GM19043 (cell line): ENCODE measurements around the gene NELFB.

Experiments
- ATAC-seq: cut with Tn5 transposase; IDR thresholded peaks from one replicate; pipeline ENCODE4 v1.9.1; 2021; ENCODE audit warnings: low read depth; ENCODE audit not compliant: unreplicated experiment

The NELFB gene

DNA sequence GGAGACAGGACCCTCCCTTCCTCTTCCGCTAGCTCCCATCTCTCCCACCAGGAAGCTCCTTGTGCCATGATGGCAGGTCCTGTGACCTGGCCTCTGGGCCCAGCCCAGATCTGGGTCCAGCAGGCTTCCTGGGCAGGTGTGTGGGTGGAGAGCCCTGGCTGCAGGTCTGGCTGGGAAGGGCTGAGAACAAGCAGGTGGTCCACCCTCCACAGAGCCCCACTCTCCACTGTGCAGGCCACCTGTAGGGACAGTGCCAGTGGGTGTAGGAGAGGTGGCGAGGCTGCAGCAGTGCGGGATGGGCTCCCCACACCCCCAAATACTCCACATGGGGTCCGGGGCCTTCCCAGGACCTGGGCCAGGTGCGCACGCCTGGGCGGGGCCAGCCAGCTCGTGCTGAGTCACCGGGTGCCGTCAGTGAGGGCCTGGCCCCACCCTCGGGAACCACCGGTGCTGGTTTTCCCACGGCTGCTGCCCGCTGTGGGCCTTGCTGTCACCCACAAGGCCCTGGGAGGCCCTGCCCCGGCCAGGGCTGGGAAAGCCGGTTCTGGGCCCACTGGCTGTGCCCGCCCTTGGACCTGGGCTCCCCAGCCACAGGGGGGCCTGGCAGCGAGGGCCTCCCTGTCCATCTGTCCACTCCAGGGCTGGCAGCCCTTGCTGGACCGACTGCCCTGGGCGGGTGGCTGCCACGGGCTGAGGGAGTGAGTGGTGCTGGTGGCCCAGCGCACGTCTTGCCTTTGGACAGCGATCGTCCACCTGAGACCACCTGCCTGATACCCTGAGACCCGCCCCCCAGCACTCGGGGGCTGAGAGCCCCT lies 56.3 kb downstream of the NELFB start:
- no peak for ATAC-seq

DNA sequence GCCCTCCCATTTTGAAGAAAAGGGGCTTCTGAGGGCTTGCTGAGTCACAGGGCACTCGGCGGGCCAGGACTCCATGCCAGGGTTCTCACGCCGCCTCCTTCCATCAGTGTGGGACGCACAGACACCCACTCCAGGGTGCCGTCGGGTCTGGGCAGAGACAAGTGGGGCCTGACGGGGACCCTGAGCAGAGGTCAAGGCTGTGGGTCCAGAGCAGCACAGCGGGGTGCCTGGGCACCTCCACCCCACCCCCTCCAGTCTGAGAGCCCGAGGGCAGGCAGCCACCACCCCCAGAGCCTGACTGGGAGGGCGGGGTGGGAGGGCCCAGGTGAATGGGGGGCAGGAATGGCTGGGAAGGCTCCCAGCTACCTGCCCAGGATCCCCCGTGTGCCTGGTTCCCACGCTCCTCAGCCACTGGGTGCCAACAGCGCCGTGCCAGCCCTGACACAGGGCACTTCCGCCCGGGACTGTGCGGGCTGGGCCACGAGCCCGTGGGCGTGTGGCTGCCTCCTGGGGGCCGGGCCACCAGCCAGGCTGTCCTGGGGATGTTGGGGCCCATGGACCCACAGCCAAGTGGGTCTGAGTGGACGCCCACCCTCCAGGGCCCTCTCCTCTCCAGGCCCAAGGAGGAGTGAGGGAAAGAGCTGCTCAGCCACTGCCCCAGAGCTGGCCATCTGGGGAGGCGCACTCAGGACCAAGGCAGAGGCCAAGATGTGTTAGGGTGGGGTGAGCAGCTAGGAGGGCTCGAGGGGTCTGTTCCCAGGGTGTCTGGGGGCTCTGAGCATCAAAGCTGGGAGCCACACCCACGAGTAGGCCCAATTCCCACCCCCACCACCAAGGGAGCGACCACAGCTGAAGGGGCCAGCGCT lies 57.1 kb downstream of the NELFB start:
- ATAC-seq: no peak

DNA sequence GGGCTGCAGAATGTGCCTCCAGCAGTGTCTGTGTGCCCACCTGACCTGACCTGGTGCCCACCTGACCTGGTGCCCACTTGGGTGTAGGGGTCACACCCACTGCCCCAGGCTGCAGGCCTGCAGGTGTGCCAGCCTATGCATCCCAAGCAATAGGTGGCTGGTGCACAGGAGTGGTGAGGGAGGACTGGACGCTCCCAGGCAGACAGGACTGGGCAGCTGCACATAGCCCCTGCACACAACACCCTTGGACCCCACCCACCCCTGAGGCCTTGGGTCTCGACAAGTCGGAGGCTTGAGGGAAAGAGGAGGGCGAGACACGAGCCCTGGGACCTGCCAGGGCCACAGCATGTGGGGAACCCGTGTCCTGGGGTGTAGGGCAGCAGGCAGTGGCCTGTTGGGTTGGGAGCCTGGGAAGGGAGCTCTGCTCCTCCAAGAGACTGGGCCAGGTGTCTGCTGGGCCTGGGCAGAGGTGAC lies 57.8 kb downstream of the NELFB start:
- no peak for ATAC-seq

DNA sequence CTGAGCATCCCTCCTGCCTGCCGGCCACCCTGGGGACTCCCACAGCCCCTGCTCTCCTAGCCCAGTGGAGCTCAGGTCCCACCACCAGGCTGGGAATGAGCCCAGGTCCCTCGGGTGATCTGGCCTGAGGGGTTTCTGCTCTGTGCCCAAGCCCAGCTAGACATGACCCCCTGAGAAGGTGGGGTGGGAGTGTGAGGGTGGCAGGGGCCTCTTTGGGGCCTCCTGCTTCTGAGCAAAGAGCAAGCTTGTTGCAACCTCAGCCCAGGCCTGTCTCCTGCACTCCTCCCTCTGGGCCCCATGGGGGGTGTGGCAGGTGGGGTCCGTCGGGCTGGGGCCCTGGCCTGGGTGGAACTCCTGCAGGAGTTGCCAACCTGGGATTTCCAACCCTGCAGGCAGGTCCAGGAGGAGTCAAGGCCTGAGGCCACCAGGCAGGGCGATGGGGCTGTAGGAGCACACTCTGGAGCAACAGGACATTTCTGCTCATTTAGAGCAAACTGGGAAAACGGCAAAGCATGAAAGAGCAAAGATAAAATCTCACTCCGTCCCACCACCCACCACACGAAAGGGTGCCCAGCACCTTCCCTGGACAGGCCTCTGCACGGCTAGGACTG lies 58.3 kb downstream of the NELFB start:
- ATAC-seq: no peak

DNA sequence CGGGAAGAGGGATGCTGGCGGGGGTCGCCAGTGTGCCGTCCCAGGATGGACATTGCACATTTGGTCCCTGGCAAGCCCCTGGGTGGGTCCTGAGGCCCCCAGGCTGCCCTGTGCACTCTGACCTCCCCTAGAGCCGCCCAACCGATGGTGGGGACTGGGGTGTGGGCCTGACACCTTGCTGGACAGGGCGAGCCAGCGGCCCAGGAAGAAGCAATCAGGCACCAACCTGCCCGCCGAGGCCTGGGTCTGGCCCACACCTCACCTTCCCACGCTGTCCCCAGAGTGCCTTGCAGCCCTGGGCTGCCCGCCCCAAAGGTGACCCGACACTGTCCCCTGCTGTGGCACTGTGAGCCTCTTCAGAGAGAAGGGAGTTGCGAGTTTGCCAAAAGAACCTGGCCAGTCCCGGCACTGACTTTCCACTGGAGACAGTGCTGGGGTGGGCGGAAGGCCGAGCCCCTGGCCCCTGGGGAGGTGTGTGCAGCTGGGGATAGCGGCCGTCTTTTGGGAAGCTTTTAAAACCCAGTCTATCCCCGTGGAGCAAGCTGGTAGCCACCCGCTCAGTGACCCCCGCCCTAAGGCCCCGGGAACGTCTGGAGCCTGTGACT lies 58.9 kb downstream of the NELFB start:
- no peak for ATAC-seq

DNA sequence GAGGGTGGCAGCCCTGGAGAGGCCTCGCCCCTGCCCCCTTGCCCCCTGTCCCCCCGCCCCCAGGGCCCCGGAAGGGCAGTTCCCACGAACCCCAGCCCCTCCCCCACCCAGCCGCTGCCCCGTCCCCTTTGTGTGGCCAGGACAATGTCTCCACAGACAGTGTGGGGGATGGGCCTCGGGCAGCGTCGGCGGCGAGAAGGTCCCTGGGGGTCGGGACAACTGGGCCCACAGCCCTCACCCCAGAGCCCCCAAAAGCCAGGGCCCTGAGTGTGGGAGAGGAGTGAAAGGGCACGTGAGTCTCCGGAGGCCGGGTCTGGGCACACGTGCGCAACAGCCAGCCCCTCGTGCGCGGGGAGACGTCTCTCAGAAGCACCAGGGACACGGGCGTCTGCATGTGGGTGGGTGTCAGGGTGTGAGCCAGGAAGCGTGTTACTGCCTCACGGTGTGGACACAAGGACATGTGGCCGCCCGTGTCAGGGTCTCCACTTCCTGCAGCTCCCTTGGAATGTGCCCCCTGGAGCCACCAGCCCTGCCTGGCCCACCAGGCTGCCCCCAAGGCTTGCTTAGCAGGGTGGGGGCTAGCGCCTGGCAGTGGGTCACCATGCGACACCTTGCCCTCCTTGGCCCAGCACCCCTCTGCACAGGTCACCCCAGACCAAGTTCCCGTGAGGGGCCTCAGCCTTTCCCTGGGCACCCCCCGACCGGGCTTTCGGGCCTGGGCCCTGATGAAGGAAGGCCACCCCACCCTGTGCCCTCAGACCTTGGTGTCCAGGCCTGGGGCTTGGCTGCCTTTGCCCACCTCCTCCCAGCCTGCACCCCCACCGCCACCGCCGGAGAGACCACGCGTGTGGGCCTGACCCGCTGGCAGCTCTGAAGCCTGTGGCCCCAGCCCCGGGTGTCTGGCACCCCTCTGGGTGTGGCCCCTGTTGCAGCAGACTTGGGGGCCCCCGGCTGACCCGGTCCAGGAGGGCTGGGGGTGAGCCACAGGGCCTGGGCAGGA lies 59.7 kb downstream of the NELFB start:
- no peak for ATAC-seq

DNA sequence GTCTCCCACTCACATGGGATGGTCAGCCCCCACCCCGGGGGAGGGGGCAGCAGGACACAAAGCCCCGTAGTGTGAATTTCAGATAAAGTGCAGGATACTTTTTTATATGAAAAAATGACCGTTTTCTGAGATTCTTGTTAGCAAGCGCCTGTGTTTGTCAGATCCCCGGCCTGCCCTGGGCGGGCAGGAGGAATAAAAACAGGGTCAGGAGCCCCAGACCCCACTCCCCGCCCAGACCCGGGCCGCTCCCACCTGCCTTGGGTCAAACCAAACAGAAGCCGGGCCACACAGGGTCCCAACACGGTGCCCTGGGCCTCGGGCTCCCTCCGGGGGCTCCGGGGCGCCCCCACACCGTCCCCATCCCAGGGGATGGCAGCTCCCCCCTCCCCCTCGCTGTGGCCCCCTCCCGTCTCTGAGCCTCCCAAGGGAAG lies 60.5 kb downstream of the NELFB start:
- no peak for ATAC-seq

DNA sequence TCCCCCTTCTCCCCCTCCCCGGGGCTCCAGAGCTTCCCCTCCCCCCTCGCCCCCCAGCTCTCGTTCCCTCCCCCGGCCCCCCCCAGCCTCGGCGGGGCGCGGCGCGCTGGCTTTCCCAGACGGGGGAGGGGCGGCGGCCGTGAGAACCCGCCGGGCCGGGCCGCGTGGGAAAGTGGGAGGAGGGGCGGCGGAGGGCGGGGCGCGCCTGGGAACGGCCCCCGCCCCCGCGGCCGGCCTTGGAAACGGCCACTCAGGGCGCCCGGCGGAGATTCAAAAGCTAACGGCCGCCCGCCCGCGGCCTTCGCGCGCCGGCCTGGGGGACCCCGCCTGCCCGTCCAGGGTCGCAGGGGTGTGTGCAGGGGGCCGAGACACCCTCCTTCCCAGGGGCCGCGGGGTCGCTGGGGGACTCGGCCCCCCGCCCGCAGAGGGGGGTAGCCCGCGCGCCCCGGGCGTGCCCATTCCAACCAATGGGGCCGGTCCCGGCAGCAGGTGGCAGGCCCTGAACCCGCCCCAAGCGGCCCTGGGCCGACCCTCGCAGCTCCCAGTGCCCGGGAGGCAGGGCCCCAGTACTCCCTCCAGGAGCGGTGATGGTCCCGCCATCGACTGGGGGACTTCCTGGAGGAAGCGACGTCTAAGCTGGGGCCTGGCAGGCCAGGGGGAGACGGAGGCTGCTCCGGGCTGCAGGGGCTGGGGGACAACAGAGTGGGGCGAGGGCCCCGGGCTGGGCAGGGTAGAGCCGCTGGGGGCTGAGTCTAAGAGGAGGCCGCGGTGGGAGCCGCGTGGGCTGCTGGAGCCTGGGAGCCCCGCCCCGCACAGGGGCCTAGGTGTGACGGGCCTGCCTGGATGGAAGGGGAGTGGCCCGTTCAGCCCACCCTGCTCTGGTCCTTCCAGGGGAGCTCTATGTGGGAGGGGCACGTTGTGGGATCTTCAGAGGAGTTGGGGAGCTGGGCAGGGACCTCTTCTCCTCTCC lies 61.2 kb downstream of the NELFB start:
- ATAC-seq: no peak

DNA sequence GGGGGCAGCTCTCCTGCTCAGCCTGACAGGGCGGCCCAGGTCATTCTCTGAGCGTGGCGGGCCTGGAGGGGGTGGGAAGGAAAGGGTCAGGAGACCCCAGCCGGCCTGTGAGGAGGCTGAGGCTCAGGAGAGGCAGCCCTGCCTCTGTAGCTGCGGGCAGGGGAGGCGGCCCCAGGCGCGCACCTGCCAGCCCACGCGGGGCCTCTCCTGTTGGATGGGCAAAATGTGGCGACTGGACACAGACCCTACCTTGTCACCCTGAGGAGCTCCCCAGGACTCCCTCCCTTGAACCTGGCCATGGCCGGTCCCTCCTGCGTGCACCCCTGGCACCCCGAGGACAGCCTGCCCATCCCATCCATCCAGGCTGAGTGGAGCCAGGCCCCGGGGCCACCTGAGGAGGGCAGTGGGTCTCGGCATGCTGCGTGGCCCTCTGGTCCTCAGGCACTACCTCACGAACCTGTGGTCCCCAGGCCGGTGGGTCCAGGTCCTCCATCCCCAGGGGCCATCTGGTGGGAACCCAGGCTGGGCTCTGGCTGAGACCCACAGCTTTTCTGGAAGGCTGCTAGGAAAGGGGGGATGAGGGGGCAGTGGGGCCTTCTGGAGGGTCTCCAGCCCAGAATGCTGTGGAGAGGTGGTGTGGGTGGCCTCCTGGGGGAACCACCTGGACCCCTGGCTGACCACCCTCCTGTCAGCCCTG lies 62.0 kb downstream of the NELFB start:
- ATAC-seq: no peak

DNA sequence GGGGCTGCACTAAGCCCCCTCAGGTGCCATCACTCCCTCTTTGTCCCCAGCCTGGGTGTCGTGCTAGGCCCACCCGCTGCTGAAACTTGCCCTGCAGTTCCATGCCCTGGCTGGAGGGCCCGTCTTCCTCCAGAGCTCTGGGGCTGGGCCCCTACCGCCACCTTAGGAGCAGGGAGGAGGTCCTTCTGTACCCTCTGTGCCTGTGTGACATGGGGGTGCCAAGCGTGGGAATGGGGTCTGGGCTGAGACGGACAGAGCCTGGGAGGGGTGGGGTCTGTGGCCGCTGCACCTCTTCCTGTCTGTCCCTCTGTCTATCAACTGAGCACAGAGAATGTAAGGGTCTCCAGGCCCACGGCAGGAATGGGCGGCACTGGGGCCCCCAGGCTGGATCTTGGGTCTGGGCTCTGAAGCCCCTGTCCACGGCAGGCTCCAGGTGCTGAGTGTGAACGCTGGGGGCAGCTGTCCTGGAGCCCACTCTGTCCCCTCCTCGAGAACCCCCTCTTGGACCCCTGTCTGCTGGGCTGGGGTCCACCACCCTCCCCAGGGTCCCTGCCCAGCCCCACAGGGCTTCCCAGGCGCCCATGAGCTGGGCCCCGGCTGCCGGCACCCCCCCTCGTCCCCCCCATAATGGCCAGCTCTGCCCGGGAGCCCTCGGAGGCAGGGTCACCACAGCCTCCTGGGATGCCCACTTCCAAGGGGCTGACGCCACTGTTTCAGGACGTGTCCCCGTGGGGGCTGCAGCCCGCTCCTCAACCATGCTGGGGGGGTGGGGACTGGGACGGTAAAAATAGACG lies 62.8 kb downstream of the NELFB start:
- no peak for ATAC-seq

DNA sequence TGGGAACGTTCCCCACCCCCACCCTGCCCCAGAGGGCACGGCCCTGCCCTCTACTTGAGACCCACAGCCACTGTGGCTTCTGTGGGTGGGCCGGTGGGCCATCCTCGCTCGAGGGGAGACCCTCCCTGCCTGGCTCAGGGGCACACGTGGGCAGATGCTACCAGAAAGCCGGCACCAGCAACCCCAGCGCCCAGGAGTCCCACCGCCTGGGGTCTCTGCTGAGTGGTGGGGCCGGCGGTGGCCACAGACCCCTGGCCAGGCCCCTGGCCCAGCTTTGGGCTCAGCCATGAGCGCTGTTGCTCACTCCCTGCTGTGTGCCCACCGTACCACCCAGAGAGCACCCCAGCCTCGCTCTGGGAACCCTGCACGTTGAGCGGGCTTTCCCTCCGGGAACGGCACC lies 63.5 kb downstream of the NELFB start:
- no peak for ATAC-seq

DNA sequence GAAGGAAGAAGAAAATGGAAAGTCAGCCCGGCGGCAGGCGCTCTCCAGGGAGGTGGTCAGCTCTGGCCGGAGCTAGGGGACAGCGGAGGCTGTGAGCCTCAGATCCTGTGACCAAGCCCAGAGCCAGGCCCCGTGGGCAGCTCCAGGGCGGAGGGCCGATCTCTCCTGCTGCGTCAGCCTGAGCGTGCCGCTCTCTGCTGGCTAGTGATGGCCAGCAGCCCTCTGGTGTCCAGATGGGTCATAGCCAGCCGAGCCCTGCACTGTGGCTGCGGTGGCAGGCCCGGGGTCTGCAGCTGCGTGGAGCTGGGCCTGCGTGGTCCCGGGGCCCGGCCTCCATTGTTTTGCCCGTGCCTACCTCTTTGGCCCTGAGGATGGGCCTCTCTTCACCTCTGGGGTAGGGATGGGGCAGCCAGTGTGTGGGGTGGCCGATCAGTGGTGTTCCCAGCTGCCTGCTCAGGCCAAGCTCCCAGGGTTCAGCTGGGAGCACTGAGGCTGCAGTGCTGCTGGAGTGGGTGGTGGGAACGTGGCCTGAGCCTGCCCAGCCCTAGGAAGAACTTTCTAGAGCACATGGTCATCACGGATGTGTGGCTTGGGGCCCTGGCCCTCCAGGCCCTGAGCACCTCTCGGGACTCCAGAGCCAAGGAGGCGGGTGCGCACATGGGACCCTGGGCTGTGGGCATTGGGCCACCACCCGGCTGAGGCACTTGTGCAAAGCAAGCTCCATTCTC lies 64.0 kb downstream of the NELFB start:
- no peak for ATAC-seq

DNA sequence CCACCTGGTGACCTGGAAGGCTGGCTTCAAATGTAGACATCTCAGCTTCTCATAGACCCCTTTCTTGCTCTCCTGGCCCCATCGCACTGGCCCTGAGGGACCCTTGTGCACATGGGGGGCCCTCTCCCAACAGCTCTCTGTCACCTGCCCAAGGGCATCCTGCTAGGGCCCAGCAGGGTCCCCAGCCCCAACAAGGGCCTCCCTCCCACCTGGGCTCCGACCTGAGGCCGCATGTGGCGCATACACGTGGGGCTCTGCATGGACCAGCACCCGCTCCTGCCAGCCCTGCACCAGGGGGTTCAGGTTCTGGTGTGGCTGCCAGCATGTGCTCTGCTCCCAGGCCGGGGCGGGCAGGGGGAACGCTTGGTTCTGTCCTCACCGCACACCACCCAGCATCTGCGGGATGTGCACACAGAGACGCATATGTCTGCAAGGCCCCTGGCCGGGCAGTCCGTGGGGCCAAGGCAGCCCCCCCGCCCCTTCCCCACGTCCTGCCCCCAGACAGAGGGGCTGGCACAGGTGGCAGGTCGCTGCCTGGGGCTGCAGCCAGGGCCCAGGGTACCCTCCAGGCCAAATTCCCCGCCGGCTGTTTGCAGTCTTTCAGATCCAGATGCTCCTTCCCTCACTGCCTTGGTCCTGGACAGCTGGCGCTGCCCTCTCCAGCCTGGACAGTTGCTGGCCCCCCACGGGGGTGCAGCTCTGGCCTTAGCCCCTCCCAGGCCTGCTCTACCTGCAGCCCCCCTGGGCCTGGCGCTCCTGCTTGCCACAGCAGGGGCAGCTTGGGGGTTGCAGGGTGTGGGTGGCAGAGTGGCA lies 64.8 kb downstream of the NELFB start:
- ATAC-seq: no peak

DNA sequence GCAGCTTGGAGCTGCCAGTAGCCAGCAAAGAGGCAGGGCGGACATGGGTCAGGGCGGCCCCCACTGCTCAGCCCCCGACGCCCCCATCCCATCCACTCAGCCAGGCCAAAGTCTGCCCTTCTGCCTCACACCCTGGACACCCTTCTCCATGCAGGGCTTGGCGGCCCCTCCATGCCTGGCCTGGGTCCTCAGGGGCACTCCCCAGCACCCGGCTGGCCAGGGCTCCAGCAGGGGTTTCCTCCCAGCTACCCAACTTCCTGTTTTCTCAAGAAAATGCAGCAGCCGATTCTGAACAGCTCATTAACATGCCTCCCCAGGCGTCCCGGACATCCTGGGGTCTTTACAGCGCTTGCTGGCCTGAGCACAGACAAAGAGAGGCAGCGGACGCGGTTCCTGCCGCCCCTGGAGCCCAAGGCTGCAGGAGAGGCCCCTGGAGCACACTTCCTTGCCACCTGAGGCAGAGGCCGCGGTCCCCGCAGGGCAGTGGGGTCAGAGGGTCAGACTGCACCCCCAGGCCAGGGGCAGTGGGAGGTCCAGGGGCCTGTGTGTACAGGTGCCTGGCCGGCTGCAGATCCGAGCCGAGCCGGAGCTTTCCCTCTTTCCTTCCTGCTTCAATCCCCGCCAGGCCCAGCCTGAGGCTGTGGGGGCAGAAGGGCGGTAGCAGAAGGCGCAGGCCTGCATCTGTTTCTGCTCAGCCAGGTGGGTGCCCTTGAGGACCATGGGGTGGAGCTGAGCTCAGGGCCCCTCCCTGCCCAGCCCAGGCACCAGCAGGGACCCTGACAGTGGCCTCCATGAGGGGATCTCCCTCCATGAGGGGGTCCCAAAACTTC lies 65.6 kb downstream of the NELFB start:
- no peak for ATAC-seq
